Upper lobe of left lung (tissue), 4 donors: ENCODE data around the gene MAP7D2.

ENCODE experiments used
- EP300 ChIP-seq, 4 donors: sonication (generic); formaldehyde crosslinking; IDR thresholded peaks; one replicate each; pipeline ENCODE4 v1.5.1; 2017; ENCODE audit warnings: antibody characterized with exemption in 4 of 4, control low read depth in 2 of 4
- POLR2A ChIP-seq, 4 donors: fragments of 450-650 bp; IDR thresholded peaks; one replicate each; pipeline ENCODE4 v1.5.1; 2016 to 2017; ENCODE audit warnings: antibody characterized with exemption in 4 of 4, mild to moderate bottlenecking in 2 of 4
- POLR2AphosphoS5 ChIP-seq, 2 donors: sonication (generic); formaldehyde crosslinking; IDR thresholded peaks; one replicate each; pipeline ENCODE4 v1.5.1; 2017; ENCODE audit warnings: antibody characterized with exemption in 2 of 2
- TF ChIP-seq, protein P1 (sequence below), 6 experiments: fragments of 450-650 bp in 4 of 6; fragments of 200-600 bp in 2 of 6; sonication (generic) in 2 of 6; IDR thresholded peaks; one replicate each; pipeline ENCODE4 v1.5.1; 2016 to 2019; ENCODE audit warnings: antibody characterized with exemption in 6 of 6

GRCh38 chrX:20046223-20046622, 70.5 kb downstream of the MAP7D2 start:
- TF ChIP-seq, protein P1, sequence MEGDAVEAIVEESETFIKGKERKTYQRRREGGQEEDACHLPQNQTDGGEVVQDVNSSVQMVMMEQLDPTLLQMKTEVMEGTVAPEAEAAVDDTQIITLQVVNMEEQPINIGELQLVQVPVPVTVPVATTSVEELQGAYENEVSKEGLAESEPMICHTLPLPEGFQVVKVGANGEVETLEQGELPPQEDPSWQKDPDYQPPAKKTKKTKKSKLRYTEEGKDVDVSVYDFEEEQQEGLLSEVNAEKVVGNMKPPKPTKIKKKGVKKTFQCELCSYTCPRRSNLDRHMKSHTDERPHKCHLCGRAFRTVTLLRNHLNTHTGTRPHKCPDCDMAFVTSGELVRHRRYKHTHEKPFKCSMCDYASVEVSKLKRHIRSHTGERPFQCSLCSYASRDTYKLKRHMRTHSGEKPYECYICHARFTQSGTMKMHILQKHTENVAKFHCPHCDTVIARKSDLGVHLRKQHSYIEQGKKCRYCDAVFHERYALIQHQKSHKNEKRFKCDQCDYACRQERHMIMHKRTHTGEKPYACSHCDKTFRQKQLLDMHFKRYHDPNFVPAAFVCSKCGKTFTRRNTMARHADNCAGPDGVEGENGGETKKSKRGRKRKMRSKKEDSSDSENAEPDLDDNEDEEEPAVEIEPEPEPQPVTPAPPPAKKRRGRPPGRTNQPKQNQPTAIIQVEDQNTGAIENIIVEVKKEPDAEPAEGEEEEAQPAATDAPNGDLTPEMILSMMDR (IDR thresholded peaks at IDR 0.05) = no peak
- no peak for TF ChIP-seq EP300 (IDR thresholded peaks at IDR 0.05)
- TF ChIP-seq POLR2A (IDR thresholded peaks at IDR 0.05) = no peak
- no peak for TF ChIP-seq POLR2AphosphoS5 (IDR thresholded peaks at IDR 0.05)
